ENCODE measurements around the gene STAC2. TPM values are rescaled to one million over a fixed set of nuclear protein-coding genes. Genes with fewer than 3 reads are reported as not detected.

The STAC2 gene
- total and polyA plus RNA-seq, 2 of the 13 experiments (the other 11 are each of a cell fraction or from before 2014, with no cell fraction given) = not detected

- TF ChIP-seq ZNF710 (CRISPR knock-in tag; IDR thresholded peaks at IDR 0.05; ENCODE audit: borderline replicate concordance) (no peak), ZNF639 (CRISPR knock-in tag; conservative IDR thresholded peaks at IDR 0.05) (no peak), ZNF264 (CRISPR knock-in tag; IDR thresholded peaks at IDR 0.05) (no peak), MTF1 (CRISPR knock-in tag; IDR thresholded peaks at IDR 0.05) (no peak), ZFP82 (CRISPR knock-in tag; IDR thresholded peaks at IDR 0.05; ENCODE audit: borderline replicate concordance) (no peak), NFIC (IDR thresholded peaks at IDR 0.05; ENCODE audit: low read length) (no peak), ZNF563 (CRISPR knock-in tag; IDR thresholded peaks at IDR 0.05) (no peak), ZNF383 (CRISPR knock-in tag; IDR thresholded peaks at IDR 0.05; ENCODE audit: borderline replicate concordance) (no peak), ZSCAN31 (CRISPR knock-in tag; IDR thresholded peaks at IDR 0.05; ENCODE audit: low read depth) (no peak), ZFP36L2 (CRISPR knock-in tag; IDR thresholded peaks at IDR 0.05) (no peak), GMEB1 (CRISPR knock-in tag; IDR thresholded peaks at IDR 0.05; ENCODE audit: borderline replicate concordance) (0 out of 2 replicates have a peak, but pooled peaks have one; percentile 23), ZSCAN9 (CRISPR knock-in tag; IDR thresholded peaks at IDR 0.05; ENCODE audit: borderline replicate concordance) (no peak), ZFAT (CRISPR knock-in tag; conservative IDR thresholded peaks at IDR 0.05) (no peak), ZNF839 (CRISPR knock-in tag; IDR thresholded peaks at IDR 0.05; ENCODE audit: borderline replicate concordance) (peak; percentile 69; the same call in 1 of the 2 replicates), MEIS1 (CRISPR knock-in tag; IDR thresholded peaks at IDR 0.05; ENCODE audit: borderline replicate concordance) (no peak), SAP130 (CRISPR knock-in tag; IDR thresholded peaks at IDR 0.05; ENCODE audit: low read depth) (peak; percentile 50), ZNF740 (CRISPR knock-in tag; IDR thresholded peaks at IDR 0.05) (no peak), ZBTB20 (CRISPR knock-in tag; IDR thresholded peaks at IDR 0.05; ENCODE audit: borderline replicate concordance, low read depth) (no peak), PRDM15 (CRISPR knock-in tag; IDR thresholded peaks at IDR 0.05) (no peak), MATR3 (CRISPR knock-in tag; IDR thresholded peaks at IDR 0.05) (no peak)
Measured at GRCh38 chr17:39244600-39245570, 19.1 kb upstream of the STAC2 start (continued).
